Omental fat pad (tissue), 4 donors: ENCODE measurements around the gene DSG1. TPM values are rescaled to one million over a fixed set of nuclear protein-coding genes. Genes with fewer than 3 reads are reported as not detected.

Experiments used
- ATAC-seq: fragments of 150-250 bp; one replicate; pipeline ENCODE4 v1.9.1; 2016; ENCODE audit warnings: mild to moderate bottlenecking, moderate library complexity; ENCODE audit not compliant: low FRiP score
- DNase-seq: peaks from one replicate; pipeline ENCODE4 v3.0.0-alpha.2; 2019; ENCODE audit warnings: low spot score
- CTCF ChIP-seq, 3 donors: fragments of 450-650 bp; IDR thresholded peaks; one replicate each; pipeline ENCODE4 v1.5.1; 2016 to 2017; ENCODE audit warnings: antibody characterized with exemption in 3 of 3, mild to moderate bottlenecking in 3 of 3, moderate library complexity in 2 of 3
- total RNA-seq, 4 donors: library from RNA; depleted of rRNA; stranded (reverse); fragments of >200 nt; gene quantifications; one replicate each; pipeline ENCODE4 v1.1.0, GENCODE V29; 2016

DSG1 gene
- total RNA-seq, 4 donors from 2014 or later = 0.19 to 0.63 TPM; not detected in 2

DNA sequence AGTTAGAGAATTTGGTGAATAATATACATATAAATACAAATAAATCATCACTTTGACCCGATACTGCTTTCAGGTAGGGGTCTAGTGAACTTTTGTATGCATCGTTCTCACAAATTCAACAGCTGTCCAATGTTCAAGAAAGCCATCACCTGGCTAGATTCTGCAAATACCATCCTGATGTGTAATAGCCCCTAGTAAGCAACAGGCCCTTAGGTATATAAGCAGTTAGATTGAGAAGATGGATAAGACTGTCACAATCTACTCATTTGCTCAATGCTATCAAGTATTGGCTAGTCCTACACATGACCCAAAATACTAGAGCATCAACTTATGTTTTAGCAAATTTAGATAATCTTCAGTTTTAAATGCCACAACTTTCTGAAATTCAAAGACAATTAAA, 20.7 kb upstream of the DSG1 start:
- no peak for TF ChIP-seq CTCF (IDR thresholded peaks at IDR 0.05)
- DNase-seq (no peak), ATAC-seq (no peak)

DNA sequence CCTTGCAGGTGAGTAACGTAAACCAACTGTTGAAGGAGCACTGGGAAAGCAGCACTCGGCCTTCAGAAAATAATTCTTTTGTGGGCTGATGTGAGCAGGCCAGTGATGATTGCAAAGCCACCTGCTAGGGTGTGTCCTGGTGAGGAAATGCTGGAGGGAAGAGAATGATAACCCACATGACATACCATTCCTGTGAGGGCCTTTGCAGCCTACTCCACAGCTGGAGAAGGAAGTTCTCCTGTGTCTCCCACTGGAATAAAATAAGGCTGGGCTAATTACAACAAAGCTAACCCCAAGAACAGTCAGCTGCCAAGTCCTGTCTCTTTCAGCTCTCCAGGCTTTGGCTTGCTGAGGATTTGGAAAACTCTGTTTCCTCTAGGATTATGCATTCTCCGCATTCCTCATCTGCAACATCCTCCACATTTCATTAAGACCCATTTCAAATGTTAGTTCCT, 16.7 kb upstream of the DSG1 start:
- DNase-seq (no peak), ATAC-seq (peak; percentile 41)
- TF ChIP-seq CTCF (IDR thresholded peaks at IDR 0.05) = no peak

DNA sequence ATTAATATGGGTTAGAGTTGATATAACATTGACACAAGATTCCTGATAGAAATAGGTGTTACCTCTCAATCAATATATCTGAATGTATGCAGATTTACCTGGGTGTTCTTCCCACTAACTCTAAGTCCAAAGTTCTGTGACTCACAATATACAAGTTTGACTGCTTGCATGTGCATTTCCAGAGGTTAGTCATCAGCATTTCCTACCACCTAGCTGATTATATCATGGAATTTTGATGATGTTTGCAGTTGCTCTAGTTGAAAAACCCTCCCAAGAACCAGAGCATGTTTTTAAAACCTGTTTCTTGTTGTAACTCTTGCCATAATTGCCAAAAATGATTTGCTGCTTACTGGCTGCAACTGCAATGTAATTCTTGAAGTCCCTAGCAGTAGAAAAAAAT, 15.0 kb upstream of the DSG1 start:
- no peak for TF ChIP-seq CTCF (IDR thresholded peaks at IDR 0.05)
- peak; percentile 66 for ATAC-seq
- no peak for DNase-seq

- no peak for DNase-seq
- TF ChIP-seq CTCF (IDR thresholded peaks at IDR 0.05) = no peak
- ATAC-seq = no peak
Observed at GRCh38 chr18:31303771-31304170, 14.2 kb upstream of the DSG1 start.

GRCh38 chr18:31309115-31309514, 8.8 kb upstream of the DSG1 start:
- no peak for ATAC-seq
- no peak for DNase-seq
- no peak for TF ChIP-seq CTCF (IDR thresholded peaks at IDR 0.05)

DNA sequence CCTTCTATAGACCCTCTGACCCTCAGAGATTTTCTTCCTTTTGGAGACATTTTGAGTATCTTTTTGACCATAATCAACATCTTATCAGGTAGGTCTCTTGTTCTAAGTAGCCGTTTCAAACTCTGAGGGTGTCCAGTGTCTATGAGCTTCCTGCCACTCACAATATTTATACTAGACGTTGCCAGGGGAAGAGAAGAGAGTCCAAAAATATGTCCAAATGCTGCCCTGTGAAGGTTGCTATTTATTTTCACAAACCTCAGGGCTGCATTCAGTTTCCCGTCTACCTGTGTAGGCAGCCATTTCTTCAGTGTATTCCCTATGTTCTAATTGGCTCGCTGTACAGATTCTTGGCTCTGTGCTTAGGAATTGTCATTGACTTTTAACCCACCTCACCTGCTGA, 986 bp upstream of the DSG1 start:
- TF ChIP-seq CTCF (IDR thresholded peaks at IDR 0.05) = no peak
- DNase-seq (no peak), ATAC-seq (no peak)

GRCh38 chr18:31321719-31322118, 3.8 kb downstream of the DSG1 start:
- ATAC-seq = peak; percentile 75
- no peak for DNase-seq
- no peak for TF ChIP-seq CTCF (IDR thresholded peaks at IDR 0.05)
